Posterior vena cava (tissue), 2 donors: ENCODE measurements around the gene TSR1. TPM values are rescaled to one million over a fixed set of nuclear protein-coding genes. Genes with fewer than 3 reads are reported as not detected.
"Not testable (repeated sequence)": the region's sequence is repeated elsewhere in the genome, so short reads cannot be mapped to it uniquely, and the experiment has no call there.

Source experiments
- DNase-seq: peaks from one replicate; pipeline ENCODE4 v3.0.0-alpha.2; 2020; ENCODE audit warnings: low spot score
- intact Hi-C, 2 donors: fragments of 100-400 bp; cut with DNase I; formaldehyde crosslinking; loops; one replicate each; pipeline versions ENCODE4 v1.14.1 to v1.14.2; 2022 to 2023
- total RNA-seq, 2 donors: library from RNA; stranded (reverse); fragmentation: NEBNext Ultra II Directional; extraction: Animal tissue kit (Norgen Biotek cat#: 25700); gene quantifications; one replicate each; pipeline ENCODE4 v1.2.1, GENCODE V29; 2021
- donor health status: DM: yes; HTN: yes; CAD: no.
- donor health status: DM: yes; HTN: yes; CAD: no.

Gene TSR1
- total RNA-seq, 2 donors from 2014 or later = 20.8 to 24.0 TPM

DNA sequence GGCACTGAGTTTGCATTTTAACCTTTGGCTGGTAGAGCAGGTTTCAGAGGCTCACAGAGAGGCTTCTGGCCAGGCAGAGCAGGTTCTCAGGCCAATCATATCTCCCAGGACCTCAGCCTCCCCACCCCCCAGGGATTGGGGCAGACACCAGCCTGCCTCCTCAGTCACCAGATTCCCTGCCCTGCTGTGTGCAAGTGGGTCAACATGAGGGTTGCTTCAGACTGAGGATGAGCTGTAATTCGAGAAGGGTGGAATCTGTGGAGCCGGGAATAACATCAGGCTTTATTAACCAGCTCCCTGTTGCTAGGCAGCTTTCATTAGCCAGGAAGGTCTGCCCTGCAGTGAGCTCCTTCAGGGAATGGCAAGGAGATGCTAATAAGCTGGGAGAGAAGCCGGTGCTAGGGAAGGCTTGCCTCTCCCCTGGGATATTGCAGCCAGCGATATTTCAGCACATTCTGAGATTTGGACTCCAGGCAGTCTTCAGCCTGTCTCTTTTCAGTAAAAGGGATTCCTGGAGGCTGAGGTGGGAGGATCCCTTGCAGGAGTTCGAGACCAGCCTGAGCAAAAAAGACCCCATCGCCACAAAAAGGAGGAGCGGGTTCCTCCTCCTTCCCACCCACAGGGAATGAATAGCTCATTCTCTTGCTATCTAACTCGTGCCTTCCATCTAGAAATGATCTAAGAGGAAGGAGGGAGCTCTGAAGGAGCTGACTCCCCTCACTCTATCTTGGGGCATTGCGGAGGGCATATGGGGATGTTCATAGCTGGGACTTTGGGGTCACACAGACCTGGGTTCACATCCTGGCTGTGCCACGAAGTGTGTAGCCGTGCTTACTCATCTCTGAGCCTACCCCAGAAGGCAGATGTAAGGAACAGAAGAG lies 11.8 kb upstream of the TSR1 start:
- intact Hi-C loops = no loop called here
- DNase-seq = no peak

DNA sequence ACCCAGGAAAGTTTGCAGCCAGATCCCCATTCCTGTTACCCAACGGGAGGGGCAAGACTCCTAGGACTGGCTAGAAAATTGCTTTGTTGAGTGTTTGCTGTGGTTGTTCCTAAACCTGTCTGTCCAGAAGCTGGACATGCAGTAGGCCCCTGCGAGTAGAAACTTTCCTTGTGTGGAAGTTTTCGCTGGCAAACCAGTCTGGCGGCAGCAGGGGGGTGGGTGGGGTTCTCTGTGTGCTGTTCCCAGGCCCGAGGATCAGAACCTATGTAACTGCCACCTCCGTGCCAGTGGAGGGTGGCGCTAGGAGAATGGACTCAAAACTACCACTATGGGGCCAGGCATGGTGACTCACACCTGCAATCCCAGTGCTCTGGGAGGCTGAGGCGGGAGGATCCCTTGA lies 10.2 kb upstream of the TSR1 start:
- intact Hi-C loops = no loop called here
- DNase-seq = no peak

GRCh38 chr17:2344528-2344927 lies 8.3 kb upstream of the TSR1 start:
- intact Hi-C loops = no loop called here
- no peak for DNase-seq

GRCh38 chr17:2343421-2343820 lies 7.2 kb upstream of the TSR1 start:
- intact Hi-C loops = no loop called here
- DNase-seq = no peak

DNA sequence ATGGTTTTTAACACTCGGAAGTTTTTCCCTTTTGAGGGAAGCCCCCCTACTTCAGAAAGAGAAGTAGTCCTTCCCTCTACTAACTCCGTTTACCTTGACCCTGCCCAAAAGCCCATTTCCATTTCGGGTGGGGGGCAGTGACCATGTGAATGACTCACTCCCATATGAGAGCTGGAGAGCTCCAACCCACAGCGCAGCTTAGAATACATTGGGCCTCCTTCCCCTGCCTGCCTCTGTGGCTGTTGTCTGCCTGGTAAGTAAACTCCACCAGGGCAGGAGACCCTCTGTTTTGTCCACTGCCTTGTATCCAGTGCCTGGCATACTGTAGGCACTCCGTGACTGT lies 2.0 kb upstream of the TSR1 start:
- DNase-seq = no peak
- intact Hi-C loops = no loop called here

- peak; percentile 86 for DNase-seq
- intact Hi-C loops = no loop called here
These were observed 1.5 kb upstream of the TSR1 start for GRCh38 chr17:2337544-2338314.

- DNase-seq = peak; percentile 88
- intact Hi-C loops = no loop called here
These were observed 741 bp upstream of the TSR1 start, which contains the start of gene SGSM2 for GRCh38 chr17:2336852-2337543. TSS of gene SGSM2 (plus strand) at chr17:2337501. CDS start at chr17:2337689, 188 bp downstream.

DNA sequence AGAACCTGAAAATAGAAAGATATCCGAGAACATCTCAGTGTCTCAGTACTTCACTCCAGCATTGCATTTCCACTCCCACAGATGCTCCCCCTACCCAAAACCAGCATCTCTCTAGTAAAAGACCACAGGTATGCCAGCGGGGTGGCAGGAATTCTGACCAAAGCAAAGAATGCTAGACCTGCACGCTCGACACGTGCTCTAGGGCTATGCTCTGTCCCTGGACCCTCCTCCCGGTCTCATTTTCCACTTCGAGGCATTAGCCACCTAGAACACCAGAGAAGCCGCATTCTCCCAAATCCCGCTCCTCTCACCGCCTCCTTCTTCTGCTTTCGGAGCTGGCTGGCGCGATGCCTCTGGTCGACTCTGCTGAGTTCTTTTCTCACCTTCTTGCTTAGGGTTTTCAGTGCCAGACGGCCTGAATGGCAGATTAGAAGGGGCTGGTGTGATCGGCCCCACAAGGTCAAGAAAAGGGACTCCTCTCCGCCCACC lies 487 bp downstream of the TSR1 start:
- intact Hi-C loops = no loop called here
- no peak for DNase-seq

- intact Hi-C loops = no loop called here
- DNase-seq = no peak
These were observed 5.0 kb downstream of the TSR1 start for GRCh38 chr17:2331303-2331702.

- intact Hi-C loops = loop anchor here in 1 of 2 donors (5.0 kb wide), 1 partner anchor 1509 kb away; no protein-coding TSS in a partner anchor
- DNase-seq = no peak
These were observed 12.5 kb downstream of the TSR1 start for GRCh38 chr17:2323629-2324314.

DNA sequence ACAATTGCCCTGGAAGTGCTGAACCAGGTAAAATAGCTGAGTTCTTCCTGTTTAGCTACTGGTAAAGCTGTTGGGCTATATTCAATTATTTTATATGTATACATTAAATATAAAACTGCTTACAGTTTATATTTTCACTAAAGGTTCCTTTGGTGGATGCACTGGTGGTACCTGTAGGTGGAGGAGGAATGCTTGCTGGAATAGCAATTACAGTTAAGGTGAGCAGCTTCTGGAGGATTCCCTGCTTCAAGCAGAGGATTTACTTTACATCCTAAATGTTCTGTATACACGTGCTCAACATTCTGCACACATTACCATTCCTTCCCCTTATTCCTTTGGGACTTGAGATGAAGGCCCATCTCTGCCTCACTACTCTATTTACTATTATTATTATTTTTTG lies 14.9 kb downstream of the TSR1 start:
- no peak for DNase-seq
- intact Hi-C loops = loop anchor here in 1 of 2 donors (5.0 kb wide), 1 partner anchor 1511 kb away; no protein-coding TSS in a partner anchor

- intact Hi-C loops = no loop called here
These were observed 17.2 kb downstream of the TSR1 start for GRCh38 chr17:2319051-2319450.

GRCh38 chr17:2317796-2318195 lies 18.5 kb downstream of the TSR1 start:
- intact Hi-C loops = no loop called here
- no peak for DNase-seq

More at GRCh38 chr17:2319051-2319450, 17.2 kb downstream of the TSR1 start:
- DNase-seq = no peak

DNA sequence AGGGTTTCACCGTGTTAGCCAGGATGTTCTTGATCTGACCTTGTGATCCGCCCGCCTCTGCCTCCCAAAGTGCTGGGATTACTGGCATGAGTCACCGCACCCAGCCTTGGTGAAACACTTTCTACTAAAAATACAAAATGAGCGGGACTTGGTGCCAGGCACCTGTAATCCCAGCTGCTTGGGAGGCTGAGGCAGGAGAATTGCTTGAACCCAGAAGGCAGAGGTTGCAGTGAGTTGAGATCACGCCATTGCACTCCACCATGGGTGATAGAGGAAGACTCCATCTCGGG lies 19.4 kb downstream of the TSR1 start:
- DNase-seq, intact Hi-C loops: not testable (repeated sequence)

GRCh38 chr17:2312736-2313135 lies 23.5 kb downstream of the TSR1 start:
- intact Hi-C loops = loop anchor here in 1 of 2 donors (5.0 kb wide), 1 partner anchor 1020 kb away; no protein-coding TSS in a partner anchor
- DNase-seq = no peak

- intact Hi-C loops = loop anchor here in 1 of 2 donors (5.0 kb wide), 1 partner anchor 1017 kb away; no protein-coding TSS in a partner anchor
- DNase-seq = no peak
These were observed 26.7 kb downstream of the TSR1 start for GRCh38 chr17:2309338-2310154.

GRCh38 chr17:2304931-2305330 lies 31.3 kb downstream of the TSR1 start:
- no peak for DNase-seq
- intact Hi-C loops = no loop called here
